T-helper 17 cell (primary cell): Measurements from ENCODE around the gene RNF217. TPM values are rescaled to one million over a fixed set of nuclear protein-coding genes. Genes with fewer than 3 reads are reported as not detected.
"Not testable (repeated sequence)": the region's sequence is repeated elsewhere in the genome, so short reads cannot be mapped to it uniquely, and the experiment has no call there.

Source experiments
- ATAC-seq: fragments of 150-1000 bp; cut with Tn5 transposase; 2 replicates; pipeline ENCODE4 v1.10.0; 2021; ENCODE audit warnings: mild to moderate bottlenecking, moderate library complexity
- DNase-seq, 3 donors: peaks; one replicate each; pipeline versions ENCODE4 v3.0.0 to v3.0.0-alpha.2; 2020 to 2021
- H3K9me3 ChIP-seq: one replicate; pipeline ENCODE4 v1.7.0; 2013; ENCODE audit warnings: low read length, mild to moderate bottlenecking; ENCODE audit not compliant: control insufficient read depth, poor library complexity, severe bottlenecking
- H3K27ac Mint-ChIP-seq: one replicate; pipeline ENCODE4 v1.8.0; 2022; ENCODE audit warnings: mild to moderate bottlenecking, moderate library complexity, mixed read lengths
- H3K27me3 Mint-ChIP-seq: one replicate; pipeline ENCODE4 v1.8.0; 2022; ENCODE audit warnings: mixed read lengths
- H3K36me3 Mint-ChIP-seq: one replicate; pipeline ENCODE4 v1.8.0; 2022; ENCODE audit warnings: low read depth, mixed read lengths
- H3K4me1 Mint-ChIP-seq: one replicate; pipeline ENCODE4 v1.8.0; 2022; ENCODE audit warnings: mild to moderate bottlenecking, mixed read lengths
- H3K4me3 Mint-ChIP-seq: one replicate; pipeline ENCODE4 v1.8.0; 2022; ENCODE audit warnings: mild to moderate bottlenecking, moderate library complexity, mixed read lengths
- total RNA-seq, 4 donors: library from RNA in 2 of 4; stranded (reverse) in 2 of 4; gene quantifications; one replicate each; pipeline ENCODE4 v1.2.3 and lab custom pipeline; 2022 to 2026

RNF217 gene
- total RNA-seq, 2 donors from 2014 or later = 2.1 to 4.9 TPM

GRCh38 chr6:125112934-125113333, 150.7 kb downstream of the RNF217 start:
- no peaks in the 10 kb centered on the region for H3K9me3 ChIP-seq
- H3K27ac Mint-ChIP-seq = no peak overlapping the region
- H3K4me3 Mint-ChIP-seq = no peak overlapping the region
- H3K4me1 Mint-ChIP-seq = peaks cover 2% of the 10 kb centered on the region
- no peak for ATAC-seq
- no peaks in the 10 kb centered on the region for H3K36me3 Mint-ChIP-seq
- no peak for DNase-seq
- H3K27me3 Mint-ChIP-seq = peaks cover 5% of the 10 kb centered on the region

- H3K9me3 ChIP-seq = no peaks in the 10 kb centered on the region
- Mint-ChIP-seq H3K27me3 (peaks cover 5% of the 10 kb centered on the region), H3K4me3 (no peak overlapping the region), H3K36me3 (no peaks in the 10 kb centered on the region), H3K4me1 (peaks cover 2% of the 10 kb centered on the region), H3K27ac (no peak overlapping the region)
- ATAC-seq (no peak), DNase-seq (peak in 1 of 3 donors; percentile 23)
Observed at GRCh38 chr6:125114248-125114858, 152.1 kb downstream of the RNF217 start.

- Mint-ChIP-seq H3K4me3 (no peak overlapping the region), H3K4me1 (peaks cover 2% of the 10 kb centered on the region), H3K36me3 (no peaks in the 10 kb centered on the region), H3K27ac (no peak overlapping the region), H3K27me3 (peaks cover 16% of the 10 kb centered on the region)
- no peaks in the 10 kb centered on the region for H3K9me3 ChIP-seq
- ATAC-seq = no peak
- no peak for DNase-seq
Observed at GRCh38 chr6:125116170-125116569, 153.9 kb downstream of the RNF217 start.

- H3K9me3 ChIP-seq = no peaks in the 10 kb centered on the region
- ATAC-seq = no peak
- no peak overlapping the region for H3K4me3 Mint-ChIP-seq
- H3K4me1 Mint-ChIP-seq = peaks cover 2% of the 10 kb centered on the region
- no peaks in the 10 kb centered on the region for H3K36me3 Mint-ChIP-seq
- peaks cover 22% of the 10 kb centered on the region for H3K27me3 Mint-ChIP-seq
- H3K27ac Mint-ChIP-seq = no peak overlapping the region
- no peak for DNase-seq
Observed at GRCh38 chr6:125116710-125117109, 154.5 kb downstream of the RNF217 start.

GRCh38 chr6:125117818-125118217, 155.6 kb downstream of the RNF217 start:
- DNase-seq (no peak), ATAC-seq (no peak)
- H3K4me3 Mint-ChIP-seq = no peak overlapping the region
- no peaks in the 10 kb centered on the region for H3K9me3 ChIP-seq
- peaks cover 28% of the 10 kb centered on the region for H3K27me3 Mint-ChIP-seq
- no peak overlapping the region for H3K27ac Mint-ChIP-seq
- H3K36me3 Mint-ChIP-seq = no peaks in the 10 kb centered on the region
- H3K4me1 Mint-ChIP-seq = peaks cover 2% of the 10 kb centered on the region

- H3K27ac Mint-ChIP-seq = no peak overlapping the region
- peaks cover 2% of the 10 kb centered on the region for H3K36me3 Mint-ChIP-seq
- peaks cover 47% of the 10 kb centered on the region for H3K27me3 Mint-ChIP-seq
- no peak for DNase-seq
- no peak overlapping the region for H3K4me3 Mint-ChIP-seq
- H3K9me3 ChIP-seq = no peaks in the 10 kb centered on the region
- ATAC-seq = no peak
- peaks cover 2% of the 10 kb centered on the region for H3K4me1 Mint-ChIP-seq
Observed at GRCh38 chr6:125120054-125120590, 157.9 kb downstream of the RNF217 start.

- Mint-ChIP-seq H3K4me3 (no peak overlapping the region), H3K36me3 (peaks cover 2% of the 10 kb centered on the region), H3K27me3 (peaks cover 52% of the 10 kb centered on the region), H3K4me1 (no peaks in the 10 kb centered on the region), H3K27ac (no peak overlapping the region)
- H3K9me3 ChIP-seq = no peaks in the 10 kb centered on the region
- no peak for ATAC-seq
- no peak for DNase-seq
Observed at GRCh38 chr6:125121894-125122293, 159.7 kb downstream of the RNF217 start.

GRCh38 chr6:125123051-125123450, 160.8 kb downstream of the RNF217 start:
- Mint-ChIP-seq H3K27me3 (peaks cover 47% of the 10 kb centered on the region), H3K36me3 (peaks cover 2% of the 10 kb centered on the region), H3K27ac (no peak overlapping the region), H3K4me1 (no peaks in the 10 kb centered on the region), H3K4me3 (no peak overlapping the region)
- ATAC-seq = no peak
- H3K9me3 ChIP-seq = no peaks in the 10 kb centered on the region
- DNase-seq = no peak

GRCh38 chr6:125123468-125124048, 161.3 kb downstream of the RNF217 start:
- Mint-ChIP-seq H3K27me3 (peaks cover 47% of the 10 kb centered on the region), H3K4me1 (no peaks in the 10 kb centered on the region), H3K4me3 (no peak overlapping the region), H3K36me3 (peaks cover 2% of the 10 kb centered on the region), H3K27ac (no peak overlapping the region)
- no peaks in the 10 kb centered on the region for H3K9me3 ChIP-seq
- ATAC-seq (no peak), DNase-seq (no peak)

GRCh38 chr6:125124049-125124669, 161.9 kb downstream of the RNF217 start:
- ATAC-seq (no peak), DNase-seq (no peak)
- H3K27ac Mint-ChIP-seq = no peak overlapping the region
- no peaks in the 10 kb centered on the region for H3K4me1 Mint-ChIP-seq
- peaks cover 2% of the 10 kb centered on the region for H3K36me3 Mint-ChIP-seq
- H3K4me3 Mint-ChIP-seq = no peak overlapping the region
- H3K9me3 ChIP-seq = no peaks in the 10 kb centered on the region
- H3K27me3 Mint-ChIP-seq = peaks cover 50% of the 10 kb centered on the region

GRCh38 chr6:125125856-125126255, 163.6 kb downstream of the RNF217 start:
- not testable (repeated sequence) for ATAC-seq, H3K9me3 ChIP-seq, DNase-seq, H3K36me3 Mint-ChIP-seq, H3K27ac Mint-ChIP-seq, H3K4me1 Mint-ChIP-seq, H3K4me3 Mint-ChIP-seq
- peaks cover 46% of the 10 kb centered on the region for H3K27me3 Mint-ChIP-seq

- H3K27me3 Mint-ChIP-seq = peaks cover 20% of the 10 kb centered on the region
- no peak for ATAC-seq
Observed at GRCh38 chr6:125129354-125129753, 167.1 kb downstream of the RNF217 start.

GRCh38 chr6:125132058-125132457, 169.8 kb downstream of the RNF217 start:
- Mint-ChIP-seq H3K36me3 (no peaks in the 10 kb centered on the region), H3K4me3 (no peak overlapping the region), H3K27ac (no peak overlapping the region), H3K27me3 (peaks cover 11% of the 10 kb centered on the region), H3K4me1 (no peaks in the 10 kb centered on the region)
- DNase-seq (no peak), ATAC-seq (no peak)
- no peaks in the 10 kb centered on the region for H3K9me3 ChIP-seq

More at GRCh38 chr6:125129354-125129753, 167.1 kb downstream of the RNF217 start:
- no peak overlapping the region for H3K27ac Mint-ChIP-seq
- no peaks in the 10 kb centered on the region for H3K36me3 Mint-ChIP-seq
- DNase-seq = no peak
- H3K4me3 Mint-ChIP-seq = no peak overlapping the region
- no peaks in the 10 kb centered on the region for H3K9me3 ChIP-seq
- no peaks in the 10 kb centered on the region for H3K4me1 Mint-ChIP-seq
